Fibroblast of villous mesenchyme (primary cell): ENCODE results near the gene NRBF2. TPM values are rescaled to one million over a fixed set of nuclear protein-coding genes. Genes with fewer than 3 reads are reported as not detected.

Experiments
- DNase-seq: peaks from one replicate; pipeline ENCODE4 v3.0.0-alpha.2; 2010; ENCODE audit warnings: low read depth
- H3K4me3 ChIP-seq: 2 replicates; pipeline ENCODE4 v1.5.1; 2011; ENCODE audit warnings: low read depth, mild to moderate bottlenecking, low read length
- total RNA-seq: library from RNA; depleted of rRNA; stranded (reverse); fragments of >200 nt; gene quantifications from 2 replicates; pipeline ENCODE4 v1.2.3, GENCODE V29; 2012
- TF ChIP-seq, protein P1 (sequence below): IDR thresholded peaks from 2 replicates; pipeline ENCODE4 v1.5.1; 2012; ENCODE audit warnings: low read depth, mild to moderate bottlenecking, low read length; ENCODE audit not compliant: insufficient read depth

NRBF2 gene
- total RNA-seq, 1 donor, result 38.0 TPM

GRCh38 chr10:63165249-63165648, 32.1 kb downstream of the NRBF2 start:
- TF ChIP-seq, protein P1, sequence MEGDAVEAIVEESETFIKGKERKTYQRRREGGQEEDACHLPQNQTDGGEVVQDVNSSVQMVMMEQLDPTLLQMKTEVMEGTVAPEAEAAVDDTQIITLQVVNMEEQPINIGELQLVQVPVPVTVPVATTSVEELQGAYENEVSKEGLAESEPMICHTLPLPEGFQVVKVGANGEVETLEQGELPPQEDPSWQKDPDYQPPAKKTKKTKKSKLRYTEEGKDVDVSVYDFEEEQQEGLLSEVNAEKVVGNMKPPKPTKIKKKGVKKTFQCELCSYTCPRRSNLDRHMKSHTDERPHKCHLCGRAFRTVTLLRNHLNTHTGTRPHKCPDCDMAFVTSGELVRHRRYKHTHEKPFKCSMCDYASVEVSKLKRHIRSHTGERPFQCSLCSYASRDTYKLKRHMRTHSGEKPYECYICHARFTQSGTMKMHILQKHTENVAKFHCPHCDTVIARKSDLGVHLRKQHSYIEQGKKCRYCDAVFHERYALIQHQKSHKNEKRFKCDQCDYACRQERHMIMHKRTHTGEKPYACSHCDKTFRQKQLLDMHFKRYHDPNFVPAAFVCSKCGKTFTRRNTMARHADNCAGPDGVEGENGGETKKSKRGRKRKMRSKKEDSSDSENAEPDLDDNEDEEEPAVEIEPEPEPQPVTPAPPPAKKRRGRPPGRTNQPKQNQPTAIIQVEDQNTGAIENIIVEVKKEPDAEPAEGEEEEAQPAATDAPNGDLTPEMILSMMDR, result no peak
- no peak overlapping the region for H3K4me3 ChIP-seq
- DNase-seq, result no peak

DNA sequence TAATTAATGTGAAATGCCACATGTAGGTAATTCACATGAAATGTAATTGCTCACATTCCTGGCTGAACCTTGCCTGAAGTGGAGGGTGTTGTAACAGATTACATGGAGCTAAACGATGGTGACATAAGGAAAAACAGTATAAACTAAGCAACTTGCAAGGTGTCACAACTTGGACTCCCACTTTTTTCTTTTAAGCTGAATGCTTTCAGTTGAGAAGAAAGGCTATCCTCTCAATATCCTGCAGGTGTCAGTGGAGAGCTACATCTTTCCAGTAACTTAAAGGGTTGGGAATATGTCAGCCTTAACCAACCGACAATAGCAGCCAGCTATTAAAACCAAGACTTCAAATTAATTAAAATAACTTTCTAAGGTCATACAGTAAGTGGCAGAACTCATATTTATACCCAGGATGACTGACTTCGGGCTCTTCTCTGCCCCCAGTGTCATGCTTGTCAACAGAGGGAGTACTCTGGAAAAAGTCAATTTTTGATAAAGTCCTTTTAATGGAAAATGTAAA, 33.7 kb downstream of the NRBF2 start:
- no peak overlapping the region for H3K4me3 ChIP-seq
- TF ChIP-seq, protein P1, result peak; percentile 91
- peak; percentile 88 for DNase-seq

DNA sequence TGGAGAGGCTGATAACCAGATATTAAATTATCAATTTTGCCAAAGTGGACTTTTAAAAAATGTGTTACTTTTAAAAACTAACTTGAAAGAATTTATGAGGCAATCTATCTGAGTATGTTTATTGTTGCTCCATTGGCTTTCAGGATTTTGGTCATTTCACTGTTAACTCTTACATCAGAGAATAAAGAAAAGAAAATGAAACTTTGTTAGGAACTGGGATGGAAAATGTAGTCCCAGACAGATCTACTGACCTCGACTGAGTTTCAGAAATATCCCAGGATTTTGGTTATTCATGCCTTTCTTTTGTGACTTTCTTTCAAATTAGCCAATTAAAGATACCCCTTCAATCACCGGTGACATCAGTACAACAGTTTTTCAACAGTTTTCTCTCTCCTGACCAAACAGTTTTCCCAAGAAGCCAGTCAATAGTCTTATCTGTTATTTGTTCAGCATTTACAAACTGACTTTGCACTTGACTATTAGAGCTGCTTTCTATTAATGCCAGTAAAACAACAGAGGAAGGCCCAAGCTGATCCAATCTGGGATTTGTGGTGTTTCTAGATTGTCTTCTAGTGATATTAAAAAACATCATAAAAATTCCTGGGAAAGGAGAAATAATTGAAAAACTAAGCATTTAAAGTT, 35.8 kb downstream of the NRBF2 start:
- no peak overlapping the region for H3K4me3 ChIP-seq
- no peak for DNase-seq
- TF ChIP-seq, protein P1, result no peak

- no peak overlapping the region for H3K4me3 ChIP-seq
- DNase-seq, result peak; percentile 19
- TF ChIP-seq, protein P1, result no peak
Observed at GRCh38 chr10:63169624-63170023, 36.5 kb downstream of the NRBF2 start.

DNA sequence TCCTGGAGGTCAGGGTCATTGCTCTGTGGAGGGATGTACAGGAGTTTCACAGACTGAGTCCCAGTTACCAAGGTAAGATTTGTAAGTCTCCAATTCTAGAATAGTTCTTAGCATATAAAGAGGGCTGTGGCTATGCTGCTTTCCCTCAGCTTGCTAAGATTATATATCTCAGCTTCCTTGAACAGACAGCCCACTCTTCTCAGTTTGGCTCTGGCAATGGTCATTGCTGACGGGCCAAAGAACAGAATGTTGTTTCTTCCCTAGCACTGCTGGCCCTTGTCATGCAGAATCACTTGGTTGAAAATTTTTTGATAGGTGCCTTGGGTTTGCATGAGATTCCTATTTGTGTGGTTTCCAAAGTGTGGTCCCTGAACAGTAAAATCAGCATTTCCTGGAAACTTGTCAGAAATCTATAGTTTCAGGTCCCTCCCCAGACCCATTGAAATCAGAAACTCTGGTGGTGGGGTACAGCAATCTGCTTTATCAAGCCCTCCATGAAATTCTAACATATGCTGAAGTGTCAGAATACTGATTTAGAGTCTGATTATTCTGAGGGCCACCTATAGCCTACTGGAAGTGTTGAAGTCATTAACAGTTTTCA, 38.2 kb downstream of the NRBF2 start:
- TF ChIP-seq, protein P1, result no peak
- no peak overlapping the region for H3K4me3 ChIP-seq
- no peak for DNase-seq

- no peak for DNase-seq
- TF ChIP-seq, protein P1, result no peak
- H3K4me3 ChIP-seq, result no peak overlapping the region
Observed at GRCh38 chr10:63171926-63172325, 38.8 kb downstream of the NRBF2 start.
